GM12891 (cell line): Measurements from ENCODE around the gene ADARB1.

Experiments used
- POLR2A ChIP-seq: IDR thresholded peaks from 2 replicates; pipeline ENCODE4 v1.6.1; 2011; ENCODE audit warnings: low read depth, low read length, control low read depth
- POLR2AphosphoS5 ChIP-seq: IDR thresholded peaks from 2 replicates; pipeline ENCODE4 v1.6.1; 2011; ENCODE audit warnings: low read depth, low read length, control low read depth
- TAF1 ChIP-seq: IDR thresholded peaks from 2 replicates; pipeline ENCODE4 v1.6.1; 2011; ENCODE audit warnings: low read depth, low read length, control low read depth

DNA sequence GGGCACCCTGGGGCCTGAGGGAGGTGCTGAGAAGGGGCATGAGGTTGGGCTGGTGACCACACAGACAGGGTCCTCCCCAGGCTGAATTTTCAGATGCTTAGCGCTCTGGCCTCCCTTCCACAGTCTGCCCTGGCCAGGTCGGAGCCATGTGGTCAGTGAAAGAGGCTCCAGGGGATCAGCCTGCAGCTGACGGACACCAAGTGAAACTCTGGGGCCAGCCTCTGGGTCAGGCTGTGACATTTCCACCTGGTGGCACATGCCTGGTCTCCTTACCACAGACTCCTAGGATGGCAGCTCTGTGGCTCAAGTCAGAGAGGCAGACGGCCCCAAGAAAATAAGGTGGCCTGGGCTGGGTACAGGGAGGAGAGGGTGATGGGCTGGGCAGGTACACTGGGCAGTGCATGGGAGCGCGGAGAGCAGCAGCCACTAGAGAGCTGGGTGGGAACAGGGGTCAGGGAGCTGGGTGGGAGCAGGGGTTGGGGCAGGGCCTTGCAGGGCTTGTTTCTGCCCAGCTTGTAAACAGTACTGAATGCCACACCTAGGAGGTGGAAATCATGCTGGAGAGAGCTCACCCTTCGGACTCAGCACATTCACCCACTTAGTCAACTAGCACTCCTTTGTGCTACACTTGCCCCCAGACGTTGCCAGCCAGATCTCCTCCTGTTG lies 20.7 kb upstream of the ADARB1 start:
- no peak for TF ChIP-seq POLR2A
- TF ChIP-seq POLR2AphosphoS5 = no peak
- TF ChIP-seq TAF1 = no peak
